Measurements from ENCODE around the gene DTWD1.
"Not testable (repeated sequence)": the region's sequence is repeated elsewhere in the genome, so short reads cannot be mapped to it uniquely, and the experiment has no call there.

DTWD1 gene

GRCh38 chr15:49692514-49693090 is 71.8 kb downstream of the DTWD1 start:
- DNase-seq (ENCODE audit: low read depth) = peak; percentile 52
- no peak overlapping the region for H3K4me3 ChIP-seq (ENCODE audit: low read length)
- TF ChIP-seq, protein P1, sequence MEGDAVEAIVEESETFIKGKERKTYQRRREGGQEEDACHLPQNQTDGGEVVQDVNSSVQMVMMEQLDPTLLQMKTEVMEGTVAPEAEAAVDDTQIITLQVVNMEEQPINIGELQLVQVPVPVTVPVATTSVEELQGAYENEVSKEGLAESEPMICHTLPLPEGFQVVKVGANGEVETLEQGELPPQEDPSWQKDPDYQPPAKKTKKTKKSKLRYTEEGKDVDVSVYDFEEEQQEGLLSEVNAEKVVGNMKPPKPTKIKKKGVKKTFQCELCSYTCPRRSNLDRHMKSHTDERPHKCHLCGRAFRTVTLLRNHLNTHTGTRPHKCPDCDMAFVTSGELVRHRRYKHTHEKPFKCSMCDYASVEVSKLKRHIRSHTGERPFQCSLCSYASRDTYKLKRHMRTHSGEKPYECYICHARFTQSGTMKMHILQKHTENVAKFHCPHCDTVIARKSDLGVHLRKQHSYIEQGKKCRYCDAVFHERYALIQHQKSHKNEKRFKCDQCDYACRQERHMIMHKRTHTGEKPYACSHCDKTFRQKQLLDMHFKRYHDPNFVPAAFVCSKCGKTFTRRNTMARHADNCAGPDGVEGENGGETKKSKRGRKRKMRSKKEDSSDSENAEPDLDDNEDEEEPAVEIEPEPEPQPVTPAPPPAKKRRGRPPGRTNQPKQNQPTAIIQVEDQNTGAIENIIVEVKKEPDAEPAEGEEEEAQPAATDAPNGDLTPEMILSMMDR (conservative IDR thresholded peaks at IDR 0.05; ENCODE audit: low read length) = no peak

DNA sequence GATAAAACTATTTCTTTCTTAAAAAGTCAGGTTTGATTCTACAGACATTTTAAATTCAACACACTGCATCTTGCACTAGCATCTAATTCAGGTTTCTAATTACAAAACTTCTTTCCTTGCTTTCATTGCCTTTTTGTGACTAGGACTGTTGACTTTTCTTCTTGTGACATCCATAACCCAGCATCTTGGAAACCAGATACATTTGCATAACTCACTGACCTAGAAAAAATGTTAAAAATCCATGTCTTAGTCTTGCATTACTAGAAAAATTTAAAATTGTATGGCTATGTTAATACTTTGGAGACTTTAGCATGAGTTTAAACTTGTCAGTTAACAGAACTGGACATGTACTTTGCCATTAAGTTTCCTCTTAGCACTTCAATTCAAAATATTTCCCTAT is 72.7 kb downstream of the DTWD1 start:
- DNase-seq (ENCODE audit: low read depth) = peak; percentile 72
- TF ChIP-seq, protein P1 (conservative IDR thresholded peaks at IDR 0.05; ENCODE audit: low read length) = no peak
- H3K4me3 ChIP-seq (ENCODE audit: low read length) = no peak overlapping the region

- H3K4me3 ChIP-seq (ENCODE audit: low read length) = no peak overlapping the region
- TF ChIP-seq, protein P1 (conservative IDR thresholded peaks at IDR 0.05; ENCODE audit: low read length) = no peak
- DNase-seq (ENCODE audit: low read depth) = peak; percentile 45
These were observed 75.6 kb downstream of the DTWD1 start for GRCh38 chr15:49696433-49696832.

DNA sequence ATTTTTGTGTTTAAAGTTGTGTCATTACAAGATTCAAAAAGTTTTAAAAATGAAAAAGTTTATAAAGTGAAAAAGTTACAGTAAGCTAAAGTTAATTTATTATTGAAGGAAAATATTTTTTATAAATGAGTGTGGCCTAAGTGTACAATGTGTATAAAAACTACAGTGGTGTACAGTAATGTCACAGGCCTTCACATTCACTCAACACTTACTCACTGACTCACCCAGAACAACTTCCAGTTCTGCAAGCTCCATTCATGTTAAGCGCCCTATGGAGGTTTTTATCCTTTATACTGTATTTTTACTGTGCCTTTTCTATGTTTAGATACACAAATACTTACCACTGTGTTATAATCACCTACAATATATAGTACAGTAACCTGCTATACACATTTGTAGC is 76.3 kb downstream of the DTWD1 start:
- H3K4me3 ChIP-seq (ENCODE audit: low read length) = no peak overlapping the region
- peak; percentile 70 for DNase-seq (ENCODE audit: low read depth)
- TF ChIP-seq, protein P1 (conservative IDR thresholded peaks at IDR 0.05; ENCODE audit: low read length) = no peak

DNA sequence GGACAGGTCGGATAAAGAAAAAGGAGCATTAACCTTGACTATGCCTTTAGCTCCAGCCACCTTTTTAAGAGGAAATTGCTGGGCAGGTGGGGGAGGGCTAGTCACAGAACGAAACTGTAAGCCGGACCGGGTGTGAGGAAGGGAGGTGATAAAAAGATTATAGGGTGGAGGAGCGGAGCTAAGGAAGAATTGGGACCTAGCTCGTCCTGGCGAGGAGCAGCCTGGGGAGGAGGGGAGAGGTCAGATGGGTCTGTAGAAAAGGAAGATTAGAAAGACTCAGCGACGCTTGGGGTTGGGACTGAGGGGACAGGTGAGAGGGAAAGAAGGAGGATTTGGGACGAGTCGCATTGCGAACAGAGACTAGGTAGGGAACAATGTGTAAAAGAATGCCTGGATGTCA is 82.1 kb downstream of the DTWD1 start:
- not testable (repeated sequence) for DNase-seq (ENCODE audit: low read depth); H3K4me3 ChIP-seq (ENCODE audit: low read length)
